Peyer's patch (tissue), 4 donors: ENCODE data around the gene BICDL2.

Experiments used
- POLR2A ChIP-seq, 2 donors: fragments of 450-650 bp; IDR thresholded peaks; one replicate each; pipeline ENCODE4 v1.5.1; 2017; ENCODE audit warnings: antibody characterized with exemption in 2 of 2, mild to moderate bottlenecking in 2 of 2, moderate library complexity in 2 of 2
- TF ChIP-seq, protein P1 (sequence below), 6 experiments: fragments of 450-650 bp in 4 of 6; fragments of 200-600 bp in 2 of 6; sonication (generic) in 1 of 6; IDR thresholded peaks; one replicate each; pipeline ENCODE4 v1.5.1; 2017 to 2019; ENCODE audit warnings: antibody characterized with exemption in 6 of 6, mild to moderate bottlenecking in 3 of 6, moderate library complexity in 1 of 6

DNA sequence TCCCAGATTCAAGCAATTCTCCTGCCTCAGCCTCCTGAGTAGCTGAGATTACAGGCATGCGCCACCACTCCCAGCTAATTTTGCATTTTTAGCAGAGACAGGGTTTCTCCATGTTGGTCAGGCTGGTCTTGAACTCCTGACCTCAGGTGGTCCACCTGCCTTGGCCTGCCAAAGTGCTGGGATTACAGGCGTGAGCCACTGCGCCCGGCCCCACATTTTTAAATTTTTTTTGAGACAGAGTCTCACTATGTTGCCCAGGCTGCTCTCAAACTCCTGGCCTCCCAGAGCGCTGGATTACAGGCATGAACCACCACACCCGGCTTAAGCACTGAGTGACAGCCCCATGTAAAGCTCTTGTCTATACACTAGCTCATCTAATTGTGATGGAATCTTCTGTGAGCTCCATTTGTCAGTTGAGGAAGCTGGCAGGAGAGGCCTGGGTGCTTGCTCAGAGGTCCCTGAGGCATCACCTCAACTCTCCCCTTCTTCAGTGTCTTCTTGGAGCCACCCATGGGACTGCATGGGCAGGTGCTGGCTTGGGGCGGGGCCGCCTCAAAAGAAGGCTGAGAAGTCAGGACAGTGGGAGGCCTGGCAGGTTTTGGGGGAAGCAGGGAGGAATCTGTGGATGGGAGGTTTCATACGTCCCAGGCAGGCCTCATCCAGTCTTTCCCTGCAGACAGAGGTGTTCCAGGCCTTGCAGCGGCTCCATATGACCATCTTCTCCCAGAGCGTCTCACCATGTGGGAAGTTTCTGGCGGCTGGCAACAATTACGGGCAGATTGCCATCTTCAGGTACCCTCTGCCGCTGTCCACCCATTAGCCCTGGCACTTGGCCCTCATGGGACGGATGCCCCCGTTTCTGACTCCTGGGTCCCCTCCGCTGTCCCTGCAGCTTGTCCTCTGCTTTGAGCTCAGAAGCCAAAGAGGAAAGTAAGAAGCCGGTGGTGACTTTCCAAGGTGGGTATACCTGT lies 11.4 kb downstream of the BICDL2 start:
- TF ChIP-seq POLR2A (IDR thresholded peaks at IDR 0.05), result no peak
- TF ChIP-seq, protein P1, sequence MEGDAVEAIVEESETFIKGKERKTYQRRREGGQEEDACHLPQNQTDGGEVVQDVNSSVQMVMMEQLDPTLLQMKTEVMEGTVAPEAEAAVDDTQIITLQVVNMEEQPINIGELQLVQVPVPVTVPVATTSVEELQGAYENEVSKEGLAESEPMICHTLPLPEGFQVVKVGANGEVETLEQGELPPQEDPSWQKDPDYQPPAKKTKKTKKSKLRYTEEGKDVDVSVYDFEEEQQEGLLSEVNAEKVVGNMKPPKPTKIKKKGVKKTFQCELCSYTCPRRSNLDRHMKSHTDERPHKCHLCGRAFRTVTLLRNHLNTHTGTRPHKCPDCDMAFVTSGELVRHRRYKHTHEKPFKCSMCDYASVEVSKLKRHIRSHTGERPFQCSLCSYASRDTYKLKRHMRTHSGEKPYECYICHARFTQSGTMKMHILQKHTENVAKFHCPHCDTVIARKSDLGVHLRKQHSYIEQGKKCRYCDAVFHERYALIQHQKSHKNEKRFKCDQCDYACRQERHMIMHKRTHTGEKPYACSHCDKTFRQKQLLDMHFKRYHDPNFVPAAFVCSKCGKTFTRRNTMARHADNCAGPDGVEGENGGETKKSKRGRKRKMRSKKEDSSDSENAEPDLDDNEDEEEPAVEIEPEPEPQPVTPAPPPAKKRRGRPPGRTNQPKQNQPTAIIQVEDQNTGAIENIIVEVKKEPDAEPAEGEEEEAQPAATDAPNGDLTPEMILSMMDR (IDR thresholded peaks at IDR 0.05), result no peak
